ENCODE results near the gene MUC13. TPM values are rescaled to one million over a fixed set of nuclear protein-coding genes. Genes with fewer than 3 reads are reported as not detected.

Gene MUC13
- total and polyA plus RNA-seq, 9 of the 15 experiments (the other 6 are each of a cell fraction or from before 2014, with no cell fraction given): 0.09 TPM; not detected in 8

- no peak overlapping the region for H3K4me2 ChIP-seq (ENCODE audit: insufficient read depth, low read length)
- no peak for ATAC-seq
- H3K27ac ChIP-seq (ENCODE audit: extremely low read depth, low read depth, low read length): no peak overlapping the region
- H3K4me1 ChIP-seq (replicated peaks in 1 of 2; ENCODE audit: control insufficient read depth in 2 of 2, insufficient read depth in 2 of 2, low read length in 2 of 2): no peaks in the 10 kb centered on the region
- peaks cover 0 to 8% of the 10 kb centered on the region in 2 experiments; a peak in 2 of 5 replicates for H3K27me3 ChIP-seq (ENCODE audit: control insufficient read depth in 2 of 2, insufficient read depth in 2 of 2, low read length in 2 of 2)
- H3K4me3 ChIP-seq: no peak overlapping the region
- DNase-seq (ENCODE audit: extremely low read depth in 1 of 4, low spot score in 3 of 4): no peak
- POLR2A ChIA-PET: interaction anchor here (0.6 kb wide), 1 partner anchor 287 kb away, joined by 3 read pairs; no protein-coding TSS in a partner anchor
- no peaks in the 10 kb centered on the region for H3K9me3 ChIP-seq (replicated peaks; ENCODE audit: control insufficient read depth, insufficient read depth, low read depth, low read length)
- H4K20me1 ChIP-seq (replicated peaks; ENCODE audit: control insufficient read depth, insufficient read depth, low read length): no peaks in the 10 kb centered on the region
- no peak for FAIRE-seq
- 0% methylated on average over 6 of the region's 6 CpGs for WGBS (ENCODE audit: insufficient coverage, low coverage, missing lambda C conversion rate)
- TF ChIP-seq ZKSCAN3 (CRISPR knock-in tag; IDR thresholded peaks at IDR 0.05): no peak
- TF ChIP-seq ZNF785 (CRISPR knock-in tag; IDR thresholded peaks at IDR 0.05): no peak
- no peak for TF ChIP-seq TARDBP (IDR thresholded peaks at IDR 0.05)
- TF ChIP-seq, protein P1, sequence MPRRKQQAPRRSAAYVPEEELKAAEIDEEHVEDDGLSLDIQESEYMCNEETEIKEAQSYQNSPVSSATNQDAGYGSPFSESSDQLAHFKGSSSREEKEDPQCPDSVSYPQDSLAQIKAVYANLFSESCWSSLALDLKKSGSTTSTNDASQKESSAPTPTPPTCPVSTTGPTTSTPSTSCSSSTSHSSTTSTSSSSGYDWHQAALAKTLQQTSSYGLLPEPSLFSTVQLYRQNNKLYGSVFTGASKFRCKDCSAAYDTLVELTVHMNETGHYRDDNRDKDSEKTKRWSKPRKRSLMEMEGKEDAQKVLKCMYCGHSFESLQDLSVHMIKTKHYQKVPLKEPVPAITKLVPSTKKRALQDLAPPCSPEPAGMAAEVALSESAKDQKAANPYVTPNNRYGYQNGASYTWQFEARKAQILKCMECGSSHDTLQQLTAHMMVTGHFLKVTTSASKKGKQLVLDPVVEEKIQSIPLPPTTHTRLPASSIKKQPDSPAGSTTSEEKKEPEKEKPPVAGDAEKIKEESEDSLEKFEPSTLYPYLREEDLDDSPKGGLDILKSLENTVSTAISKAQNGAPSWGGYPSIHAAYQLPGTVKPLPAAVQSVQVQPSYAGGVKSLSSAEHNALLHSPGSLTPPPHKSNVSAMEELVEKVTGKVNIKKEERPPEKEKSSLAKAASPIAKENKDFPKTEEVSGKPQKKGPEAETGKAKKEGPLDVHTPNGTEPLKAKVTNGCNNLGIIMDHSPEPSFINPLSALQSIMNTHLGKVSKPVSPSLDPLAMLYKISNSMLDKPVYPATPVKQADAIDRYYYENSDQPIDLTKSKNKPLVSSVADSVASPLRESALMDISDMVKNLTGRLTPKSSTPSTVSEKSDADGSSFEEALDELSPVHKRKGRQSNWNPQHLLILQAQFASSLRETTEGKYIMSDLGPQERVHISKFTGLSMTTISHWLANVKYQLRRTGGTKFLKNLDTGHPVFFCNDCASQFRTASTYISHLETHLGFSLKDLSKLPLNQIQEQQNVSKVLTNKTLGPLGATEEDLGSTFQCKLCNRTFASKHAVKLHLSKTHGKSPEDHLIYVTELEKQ (CRISPR knock-in tag; IDR thresholded peaks at IDR 0.05): no peak
- no peak for TF ChIP-seq RBM17 (IDR thresholded peaks at IDR 0.05; ENCODE audit: borderline replicate concordance, low read depth, low read length)
- TF ChIP-seq ZFP30 (CRISPR knock-in tag; IDR thresholded peaks at IDR 0.05; ENCODE audit: borderline replicate concordance): no peak
- no peaks in the 10 kb centered on the region for H3K36me3 ChIP-seq (ENCODE audit: control insufficient read depth, insufficient read depth, low read length)
- no peak overlapping the region for H3K9ac ChIP-seq (ENCODE audit: insufficient read depth in 1 of 2, low read depth in 2 of 2, low read length in 2 of 2)
- no peak overlapping the region for H2AFZ ChIP-seq (ENCODE audit: low read depth, low read length)
- H3K9me1 ChIP-seq (ENCODE audit: control insufficient read depth, insufficient read depth, low read length): no peaks in the 10 kb centered on the region
- H3K79me2 ChIP-seq (ENCODE audit: control insufficient read depth, insufficient read depth, low read length): no peaks in the 10 kb centered on the region
- no TSS peak for BruUV-seq (replicated peaks)
- intact Hi-C loops (cut with micrococcal nuclease) (no loop called here), in situ Hi-C loops (cut with MboI) (no loop called here)
- CTCF ChIA-PET (ENCODE audit: low intra/inter-chr PET ratio): no interaction called here
These were observed 41.8 kb upstream of the MUC13 start for GRCh38 chr3:124976383-124976782.

Data from K562 (cell line).